Ishikawa (cell line): ENCODE measurements around the gene RAP2A.

Source experiments
- CEBPB ChIP-seq: IDR thresholded peaks from 2 replicates; pipeline ENCODE4 v1.6.1; 2012
- CREB1 ChIP-seq: IDR thresholded peaks from 2 replicates; pipeline ENCODE4 v1.6.1; 2012; ENCODE audit warnings: low read depth
- EGR1 ChIP-seq: IDR thresholded peaks from 2 replicates; pipeline ENCODE4 v1.6.1; 2012
- EP300 ChIP-seq: IDR thresholded peaks from 2 replicates; pipeline ENCODE4 v1.6.1; 2012; ENCODE audit warnings: borderline replicate concordance
- FOXM1 ChIP-seq: IDR thresholded peaks from 2 replicates; pipeline ENCODE4 v1.6.1; 2012; ENCODE audit warnings: low read depth, borderline replicate concordance
- NFIC ChIP-seq: IDR thresholded peaks from 2 replicates; pipeline ENCODE4 v1.6.1; 2012
- RAD21 ChIP-seq: IDR thresholded peaks from 2 replicates; pipeline ENCODE4 v1.6.1; 2012; ENCODE audit warnings: low read depth
- REST ChIP-seq: IDR thresholded peaks from 2 replicates; pipeline ENCODE4 v1.6.1; 2012; ENCODE audit warnings: low read depth, mild to moderate bottlenecking
- TAF1 ChIP-seq: IDR thresholded peaks from 2 replicates; pipeline ENCODE4 v1.6.1; 2012; ENCODE audit warnings: low read depth, mild to moderate bottlenecking
- TCF12 ChIP-seq: IDR thresholded peaks from 2 replicates; pipeline ENCODE4 v1.6.1; 2012; ENCODE audit warnings: low read depth
- TEAD4 ChIP-seq: IDR thresholded peaks from 2 replicates; pipeline ENCODE4 v1.6.1; 2012
- YY1 ChIP-seq: IDR thresholded peaks from 2 replicates; pipeline ENCODE4 v1.6.1; 2012; ENCODE audit warnings: low read depth
- ZBTB7A ChIP-seq: IDR thresholded peaks from 2 replicates; pipeline ENCODE4 v1.6.1; 2012; ENCODE audit warnings: low read depth
- TF ChIP-seq, protein P1 (sequence below): IDR thresholded peaks from 2 replicates; pipeline ENCODE4 v1.6.1; 2012
- TF ChIP-seq, protein P2 (sequence below): IDR thresholded peaks from 2 replicates; pipeline ENCODE4 v1.6.1; 2012

Gene RAP2A

DNA sequence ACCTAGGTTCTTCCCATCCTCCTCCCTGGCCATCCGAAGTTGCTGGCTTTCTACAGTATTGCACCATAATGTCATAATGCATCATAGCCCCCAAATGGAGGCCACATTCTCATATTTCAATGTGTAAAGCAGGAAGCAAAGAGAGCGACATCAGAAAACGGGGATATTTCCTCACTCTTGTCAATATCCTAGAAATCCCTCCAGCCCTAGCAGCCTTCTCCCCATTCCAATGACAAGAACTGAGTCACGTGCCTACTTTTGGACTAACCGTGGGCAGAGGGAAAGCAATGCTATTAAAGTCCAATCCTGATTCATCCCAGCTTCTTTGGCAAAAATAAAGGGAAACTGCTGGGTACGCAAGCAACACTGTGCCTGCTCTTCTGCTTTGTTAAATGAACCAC, 4.3 kb upstream of the RAP2A start:
- no peak for TF ChIP-seq ZBTB7A
- no peak for TF ChIP-seq FOXM1

- TF ChIP-seq EGR1, result no peak
- no peak for TF ChIP-seq FOXM1
- TF ChIP-seq TCF12, result no peak
- no peak for TF ChIP-seq TAF1
- no peak for TF ChIP-seq YY1
- TF ChIP-seq, protein P1, sequence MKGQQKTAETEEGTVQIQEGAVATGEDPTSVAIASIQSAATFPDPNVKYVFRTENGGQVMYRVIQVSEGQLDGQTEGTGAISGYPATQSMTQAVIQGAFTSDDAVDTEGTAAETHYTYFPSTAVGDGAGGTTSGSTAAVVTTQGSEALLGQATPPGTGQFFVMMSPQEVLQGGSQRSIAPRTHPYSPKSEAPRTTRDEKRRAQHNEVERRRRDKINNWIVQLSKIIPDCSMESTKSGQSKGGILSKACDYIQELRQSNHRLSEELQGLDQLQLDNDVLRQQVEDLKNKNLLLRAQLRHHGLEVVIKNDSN, result no peak
- TF ChIP-seq, protein P2, sequence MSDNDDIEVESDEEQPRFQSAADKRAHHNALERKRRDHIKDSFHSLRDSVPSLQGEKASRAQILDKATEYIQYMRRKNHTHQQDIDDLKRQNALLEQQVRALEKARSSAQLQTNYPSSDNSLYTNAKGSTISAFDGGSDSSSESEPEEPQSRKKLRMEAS, result no peak
- no peak for TF ChIP-seq RAD21
- no peak for TF ChIP-seq CREB1
Observed at GRCh38 chr13:97430296-97430695, 3.7 kb upstream of the RAP2A start.

- no peak for TF ChIP-seq TEAD4
- no peak for TF ChIP-seq RAD21
- no peak for TF ChIP-seq ZBTB7A
- no peak for TF ChIP-seq CREB1
- TF ChIP-seq REST, result no peak
- TF ChIP-seq EGR1, result no peak
- no peak for TF ChIP-seq TCF12
- TF ChIP-seq NFIC, result no peak
- TF ChIP-seq TAF1, result no peak
- TF ChIP-seq, protein P2, result no peak
- TF ChIP-seq, protein P1, result no peak
- no peak for TF ChIP-seq CEBPB
- TF ChIP-seq YY1, result no peak
- TF ChIP-seq EP300, result no peak
- TF ChIP-seq FOXM1, result no peak
Observed at GRCh38 chr13:97431171-97431764, 2.7 kb upstream of the RAP2A start.

DNA sequence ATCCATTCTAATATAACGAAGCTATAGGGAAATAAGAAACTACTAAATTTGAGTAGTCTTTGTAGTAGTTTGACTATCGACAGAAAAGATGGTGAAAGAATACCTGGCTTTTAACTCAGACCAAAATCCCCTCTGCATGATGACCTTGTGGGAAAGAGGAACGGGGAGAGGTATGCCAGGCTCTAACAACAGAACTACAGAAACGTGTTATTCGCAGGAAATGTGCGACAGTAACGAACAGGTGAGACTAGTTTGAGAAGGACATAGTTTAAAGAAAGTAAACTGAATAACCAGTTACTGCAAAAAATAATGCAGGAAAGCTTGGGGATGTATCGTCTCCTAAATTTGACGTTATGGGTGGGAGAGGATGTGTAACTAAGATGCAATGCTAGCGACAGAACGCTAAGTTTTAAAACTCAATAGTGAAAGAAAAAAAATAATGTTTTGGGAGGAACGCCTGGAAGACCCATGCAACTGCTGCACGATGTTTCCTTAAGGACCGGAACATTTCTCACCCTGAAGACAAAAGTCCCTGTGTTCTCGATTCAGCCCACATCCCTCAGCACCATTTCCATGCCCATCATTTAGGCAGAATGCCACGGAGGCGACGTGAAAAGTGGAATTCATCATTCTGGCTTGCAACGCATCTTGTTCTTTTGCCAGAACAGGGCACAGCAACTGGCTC, 1.6 kb upstream of the RAP2A start:
- TF ChIP-seq CREB1 (no peak), YY1 (no peak), CEBPB (no peak)
- TF ChIP-seq, protein P1, result no peak

- TF ChIP-seq CREB1, result peak; percentile 60
- no peak for TF ChIP-seq NFIC
- peak; percentile 42; the same call in 1 of the 2 replicates for TF ChIP-seq YY1
- no peak for TF ChIP-seq RAD21
- peak; percentile 38; the same call in 1 of the 2 replicates for TF ChIP-seq EP300
- TF ChIP-seq EGR1, result peak; percentile 45; the same call in 1 of the 2 replicates
- no peak for TF ChIP-seq TEAD4
- no peak for TF ChIP-seq REST
- TF ChIP-seq, protein P1, result peak; percentile 98
- TF ChIP-seq FOXM1, result peak; percentile 48; the same call in 1 of the 2 replicates
- peak; percentile 54; the same call in 1 of the 2 replicates for TF ChIP-seq TAF1
- no peak for TF ChIP-seq CEBPB
- 0 out of 2 replicates have a peak, but pooled peaks have one; percentile 42 for TF ChIP-seq TCF12
- no peak; the same call in 1 of the 2 replicates for TF ChIP-seq ZBTB7A
- TF ChIP-seq, protein P2, result peak; percentile 69
Observed at GRCh38 chr13:97432917-97433726, 847 bp upstream of the RAP2A start.
